Measurements from ENCODE around the gene HLA-DRA. TPM values are rescaled to one million over a fixed set of nuclear protein-coding genes. Genes with fewer than 3 reads are reported as not detected.
"Not testable (repeated sequence)": the region's sequence is repeated elsewhere in the genome, so short reads cannot be mapped to it uniquely, and the experiment has no call there.

The HLA-DRA gene
- polyA plus RNA-seq, 2 donors, result 25.7 to 132 TPM

DNA sequence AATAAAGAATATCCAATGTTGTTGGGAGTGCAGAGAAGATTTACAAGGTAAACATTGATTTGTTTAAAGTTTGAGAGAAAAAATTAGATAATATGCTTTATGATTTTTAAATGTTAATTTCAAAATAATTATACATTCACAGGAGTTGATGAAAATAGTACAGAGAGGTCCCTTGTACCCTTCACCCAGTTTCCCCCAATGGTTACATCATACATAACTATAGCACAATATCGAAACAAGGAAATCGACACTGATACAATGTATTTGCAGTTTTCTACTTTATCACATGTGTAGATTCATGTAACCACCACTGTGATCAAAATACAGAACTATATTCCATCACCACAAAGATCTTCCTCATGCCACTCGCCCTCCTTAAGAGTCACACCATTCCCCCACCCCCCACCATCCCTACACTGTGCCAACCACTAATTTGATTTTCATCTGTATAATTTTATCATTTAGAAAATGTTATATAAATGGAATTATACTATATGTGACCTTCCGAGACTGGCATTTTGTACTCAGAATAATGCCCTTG lies 11.7 kb upstream of the HLA-DRA start:
- WGBS, 2 donors, result 81 to 94% methylated on average over 4 of the region's 4 CpGs
- no peak overlapping the region for H3K4me3 ChIP-seq (ENCODE audit: low read depth in 1 of 2, low read length in 2 of 2)
- H3K27me3 ChIP-seq (ENCODE audit: control insufficient read depth in 1 of 2, insufficient read depth in 2 of 2, low read length in 2 of 2), result no peaks in the 10 kb centered on the region
- no peaks in the 10 kb centered on the region for H3K4me1 ChIP-seq (ENCODE audit: control insufficient read depth in 2 of 2, insufficient read depth in 2 of 2, low read length in 1 of 2)
- no peaks in the 10 kb centered on the region for H3K9me3 ChIP-seq (ENCODE audit: control insufficient read depth in 2 of 2, insufficient read depth in 1 of 2, low read depth in 1 of 2, low read length in 1 of 2)
- H3K36me3 ChIP-seq (ENCODE audit: control insufficient read depth in 2 of 2, insufficient read depth in 2 of 2, low read length in 1 of 2), result no peaks in the 10 kb centered on the region
- H3K27ac ChIP-seq (ENCODE audit: low read depth in 2 of 2, low read length in 1 of 2), result no peak overlapping the region

DNA sequence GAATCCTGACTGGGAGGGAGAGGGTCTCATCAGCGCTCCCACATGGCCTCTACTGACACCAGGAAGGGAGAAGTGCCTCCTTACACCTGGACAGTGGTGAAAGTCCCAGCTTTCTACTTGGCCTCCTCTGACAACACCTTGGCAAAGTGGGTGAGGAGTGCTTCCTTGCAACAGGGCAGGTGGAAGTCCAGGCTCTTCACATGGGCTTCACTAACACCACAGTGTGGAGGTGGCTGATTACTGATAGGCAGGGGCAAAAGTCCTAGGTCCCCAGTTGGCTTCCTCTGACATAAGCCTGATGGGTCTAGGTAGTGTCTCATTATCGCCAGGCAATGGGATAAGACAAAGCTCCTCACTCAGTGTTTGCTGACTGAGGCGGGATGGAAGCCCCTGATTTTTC lies 9.5 kb upstream of the HLA-DRA start:
- no peak overlapping the region for H3K27ac ChIP-seq (ENCODE audit: low read depth in 2 of 2, low read length in 1 of 2)
- H3K9me3 ChIP-seq (ENCODE audit: control insufficient read depth in 2 of 2, insufficient read depth in 1 of 2, low read depth in 1 of 2, low read length in 1 of 2), result no peaks in the 10 kb centered on the region
- no peaks in the 10 kb centered on the region for H3K4me1 ChIP-seq (ENCODE audit: control insufficient read depth in 2 of 2, insufficient read depth in 2 of 2, low read length in 1 of 2)
- WGBS, 2 donors, result 75 to 82% methylated on average over 3 of the region's 3 CpGs
- H3K36me3 ChIP-seq (ENCODE audit: control insufficient read depth in 2 of 2, insufficient read depth in 2 of 2, low read length in 1 of 2), result no peaks in the 10 kb centered on the region
- H3K4me3 ChIP-seq (ENCODE audit: low read depth in 1 of 2, low read length in 2 of 2), result no peak overlapping the region
- no peaks in the 10 kb centered on the region for H3K27me3 ChIP-seq (ENCODE audit: control insufficient read depth in 1 of 2, insufficient read depth in 2 of 2, low read length in 2 of 2)

DNA sequence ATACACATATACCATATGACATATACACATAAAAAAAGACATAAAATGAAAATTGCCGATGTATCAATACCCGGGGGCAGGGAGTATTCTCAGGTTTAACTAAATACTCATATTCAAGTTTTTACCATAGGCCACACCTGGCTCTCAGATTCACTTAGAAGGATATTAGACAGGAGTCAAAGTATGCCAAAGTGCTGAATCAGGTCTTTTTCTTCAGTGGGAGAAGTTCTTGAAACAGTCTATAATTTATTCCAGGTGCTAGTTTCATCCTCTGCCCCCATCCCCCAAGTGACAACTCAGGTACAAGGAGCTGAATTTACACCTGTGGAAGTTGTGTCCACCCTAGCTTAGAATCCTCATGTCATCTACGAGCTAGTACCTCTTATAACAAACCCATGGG lies 8.5 kb upstream of the HLA-DRA start:
- no peaks in the 10 kb centered on the region for H3K27me3 ChIP-seq (ENCODE audit: control insufficient read depth in 1 of 2, insufficient read depth in 2 of 2, low read length in 2 of 2)
- H3K9me3 ChIP-seq (ENCODE audit: control insufficient read depth in 2 of 2, insufficient read depth in 1 of 2, low read depth in 1 of 2, low read length in 1 of 2), result no peaks in the 10 kb centered on the region
- no peak overlapping the region for H3K27ac ChIP-seq (ENCODE audit: low read depth in 2 of 2, low read length in 1 of 2)
- no peak overlapping the region for H3K4me3 ChIP-seq (ENCODE audit: low read depth in 1 of 2, low read length in 2 of 2)
- WGBS, 2 donors, result 60 to 66% methylated on average over 3 of the region's 3 CpGs
- no peaks in the 10 kb centered on the region for H3K36me3 ChIP-seq (ENCODE audit: control insufficient read depth in 2 of 2, insufficient read depth in 2 of 2, low read length in 1 of 2)
- no peaks in the 10 kb centered on the region for H3K4me1 ChIP-seq (ENCODE audit: control insufficient read depth in 2 of 2, insufficient read depth in 2 of 2, low read length in 1 of 2)

DNA sequence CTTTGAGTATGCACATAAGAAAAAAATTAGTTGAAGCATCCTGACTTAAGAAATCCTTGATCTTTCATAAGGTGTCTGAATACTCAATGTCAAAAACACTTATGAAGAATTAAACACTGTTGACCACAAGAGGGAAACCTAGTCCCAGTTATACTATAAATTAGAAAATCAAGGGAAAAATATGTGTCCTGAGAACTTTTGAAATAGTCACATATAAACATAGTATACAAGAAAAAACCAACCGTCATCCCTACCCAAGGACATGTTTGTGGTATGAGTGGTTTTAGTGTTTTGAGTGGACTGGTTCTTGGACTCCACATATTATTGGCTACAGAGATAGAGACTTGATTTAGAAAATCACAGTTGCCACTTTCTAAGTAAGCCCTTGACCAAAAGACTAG lies 7.6 kb upstream of the HLA-DRA start:
- Histone ChIP-seq H3K4me1 (ENCODE audit: control insufficient read depth in 2 of 2, insufficient read depth in 2 of 2, low read length in 1 of 2) (no peaks in the 10 kb centered on the region), H3K9me3 (ENCODE audit: control insufficient read depth in 2 of 2, insufficient read depth in 1 of 2, low read depth in 1 of 2, low read length in 1 of 2) (no peaks in the 10 kb centered on the region), H3K27me3 (ENCODE audit: control insufficient read depth in 1 of 2, insufficient read depth in 2 of 2, low read length in 2 of 2) (no peaks in the 10 kb centered on the region), H3K36me3 (ENCODE audit: control insufficient read depth in 2 of 2, insufficient read depth in 2 of 2, low read length in 1 of 2) (no peaks in the 10 kb centered on the region), H3K27ac (ENCODE audit: low read depth in 2 of 2, low read length in 1 of 2) (no peak overlapping the region), H3K4me3 (ENCODE audit: low read depth in 1 of 2, low read length in 2 of 2) (no peak overlapping the region)
- WGBS, 2 donors, result 2 to 8% methylated on average over 1 of the region's 1 CpG

- not testable (repeated sequence) for H3K4me3 ChIP-seq (ENCODE audit: low read depth in 1 of 2, low read length in 2 of 2); H3K36me3 ChIP-seq (ENCODE audit: control insufficient read depth in 2 of 2, insufficient read depth in 2 of 2, low read length in 1 of 2); H3K9me3 ChIP-seq (ENCODE audit: control insufficient read depth in 2 of 2, insufficient read depth in 1 of 2, low read depth in 1 of 2, low read length in 1 of 2); H3K27ac ChIP-seq (ENCODE audit: low read depth in 2 of 2, low read length in 1 of 2); H3K27me3 ChIP-seq (ENCODE audit: control insufficient read depth in 1 of 2, insufficient read depth in 2 of 2, low read length in 2 of 2); H3K4me1 ChIP-seq (ENCODE audit: control insufficient read depth in 2 of 2, insufficient read depth in 2 of 2, low read length in 1 of 2)
- 93 to 98% methylated on average over 1 of the region's 1 CpG for WGBS, 2 donors
These were observed 5.7 kb upstream of the HLA-DRA start for GRCh38 chr6:32433950-32434349.

- Histone ChIP-seq H3K4me3 (ENCODE audit: low read depth in 1 of 2, low read length in 2 of 2) (no peak overlapping the region), H3K27ac (ENCODE audit: low read depth in 2 of 2, low read length in 1 of 2) (no peak overlapping the region), H3K27me3 (ENCODE audit: control insufficient read depth in 1 of 2, insufficient read depth in 2 of 2, low read length in 2 of 2) (no peaks in the 10 kb centered on the region), H3K36me3 (ENCODE audit: control insufficient read depth in 2 of 2, insufficient read depth in 2 of 2, low read length in 1 of 2) (no peaks in the 10 kb centered on the region), H3K4me1 (ENCODE audit: control insufficient read depth in 2 of 2, insufficient read depth in 2 of 2, low read length in 1 of 2) (no peaks in the 10 kb centered on the region), H3K9me3 (ENCODE audit: control insufficient read depth in 2 of 2, insufficient read depth in 1 of 2, low read depth in 1 of 2, low read length in 1 of 2) (no peaks in the 10 kb centered on the region)
- 66 to 70% methylated on average over 4 of the region's 4 CpGs for WGBS, 2 donors
These were observed 3.5 kb upstream of the HLA-DRA start for GRCh38 chr6:32436186-32436585.

GRCh38 chr6:32436995-32437836 lies 2.5 kb upstream of the HLA-DRA start:
- Histone ChIP-seq H3K4me3 (ENCODE audit: low read depth in 1 of 2, low read length in 2 of 2) (no peak overlapping the region), H3K4me1 (ENCODE audit: control insufficient read depth in 2 of 2, insufficient read depth in 2 of 2, low read length in 1 of 2) (no peaks in the 10 kb centered on the region), H3K36me3 (ENCODE audit: control insufficient read depth in 2 of 2, insufficient read depth in 2 of 2, low read length in 1 of 2) (no peaks in the 10 kb centered on the region), H3K9me3 (ENCODE audit: control insufficient read depth in 2 of 2, insufficient read depth in 1 of 2, low read depth in 1 of 2, low read length in 1 of 2) (no peaks in the 10 kb centered on the region), H3K27ac (ENCODE audit: low read depth in 2 of 2, low read length in 1 of 2) (no peak overlapping the region), H3K27me3 (ENCODE audit: control insufficient read depth in 1 of 2, insufficient read depth in 2 of 2, low read length in 2 of 2) (no peaks in the 10 kb centered on the region)
- WGBS, 2 donors, result 46 to 54% methylated on average over 2 of the region's 2 CpGs

DNA sequence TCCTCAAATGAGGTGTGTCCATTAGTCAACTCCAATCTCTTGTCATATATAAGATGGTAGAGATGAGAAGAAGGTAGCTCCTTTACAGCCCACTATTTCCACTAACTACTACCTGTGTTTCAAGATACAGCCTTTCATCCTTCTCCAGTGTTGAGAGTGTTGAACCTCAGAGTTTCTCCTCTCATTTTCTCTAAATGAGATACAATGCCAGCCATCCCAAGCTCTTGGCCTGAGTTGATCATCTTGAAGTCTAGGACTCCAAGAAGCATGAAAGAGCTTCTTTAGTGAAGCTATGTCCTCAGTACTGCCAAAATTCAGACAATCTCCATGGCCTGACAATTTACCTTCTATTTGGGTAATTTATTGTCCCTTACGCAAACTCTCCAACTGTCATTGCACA lies 548 bp upstream of the HLA-DRA start:
- WGBS, 2 donors, result 71 to 83% methylated on average over 1 of the region's 1 CpG
- peaks cover 0 to 2% of the 10 kb centered on the region in 2 donors for H3K4me1 ChIP-seq (ENCODE audit: control insufficient read depth in 2 of 2, insufficient read depth in 2 of 2, low read length in 1 of 2)
- no peak overlapping the region for H3K4me3 ChIP-seq (ENCODE audit: low read depth in 1 of 2, low read length in 2 of 2)
- H3K27me3 ChIP-seq (ENCODE audit: control insufficient read depth in 1 of 2, insufficient read depth in 2 of 2, low read length in 2 of 2), result no peaks in the 10 kb centered on the region
- no peak overlapping the region for H3K27ac ChIP-seq (ENCODE audit: low read depth in 2 of 2, low read length in 1 of 2)
- H3K9me3 ChIP-seq (ENCODE audit: control insufficient read depth in 2 of 2, insufficient read depth in 1 of 2, low read depth in 1 of 2, low read length in 1 of 2), result no peaks in the 10 kb centered on the region
- H3K36me3 ChIP-seq (ENCODE audit: control insufficient read depth in 2 of 2, insufficient read depth in 2 of 2, low read length in 1 of 2), result no peaks in the 10 kb centered on the region

DNA sequence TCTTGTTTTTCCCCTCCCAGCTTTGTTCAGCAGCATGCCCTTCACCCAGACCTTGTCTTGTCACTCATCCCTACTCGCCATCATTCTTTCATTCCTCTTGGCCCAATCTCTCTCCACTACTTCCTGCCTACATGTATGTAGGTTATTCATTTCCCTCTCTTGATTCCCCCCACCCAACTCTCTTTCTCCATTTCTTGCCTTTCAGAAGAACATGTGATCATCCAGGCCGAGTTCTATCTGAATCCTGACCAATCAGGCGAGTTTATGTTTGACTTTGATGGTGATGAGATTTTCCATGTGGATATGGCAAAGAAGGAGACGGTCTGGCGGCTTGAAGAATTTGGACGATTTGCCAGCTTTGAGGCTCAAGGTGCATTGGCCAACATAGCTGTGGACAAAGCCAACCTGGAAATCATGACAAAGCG lies 2.6 kb downstream of the HLA-DRA start:
- Histone ChIP-seq H3K27me3 (ENCODE audit: control insufficient read depth in 1 of 2, insufficient read depth in 2 of 2, low read length in 2 of 2) (no peaks in the 10 kb centered on the region), H3K4me3 (ENCODE audit: low read depth in 1 of 2, low read length in 2 of 2) (no peak overlapping the region), H3K36me3 (ENCODE audit: control insufficient read depth in 2 of 2, insufficient read depth in 2 of 2, low read length in 1 of 2) (no peaks in the 10 kb centered on the region), H3K9me3 (ENCODE audit: control insufficient read depth in 2 of 2, insufficient read depth in 1 of 2, low read depth in 1 of 2, low read length in 1 of 2) (no peaks in the 10 kb centered on the region), H3K4me1 (ENCODE audit: control insufficient read depth in 2 of 2, insufficient read depth in 2 of 2, low read length in 1 of 2) (peaks cover 0 to 2% of the 10 kb centered on the region in 2 donors), H3K27ac (ENCODE audit: low read depth in 2 of 2, low read length in 1 of 2) (no peak overlapping the region)
- 87% methylated on average over 7 of the region's 7 CpGs for WGBS, 2 donors

Measured in esophagus (tissue), 2 donors.